Activated CD8-positive, alpha-beta T cell treated with anti-CD3 and anti-CD28 coated beads, Interleukin-2, amount 10 ng/mL, durations not matched to agents 7 days and 5 days (primary cell): ENCODE measurements around the gene MGME1. TPM values are rescaled to one million over a fixed set of nuclear protein-coding genes. Genes with fewer than 3 reads are reported as not detected.
"Not testable (repeated sequence)": the region's sequence is repeated elsewhere in the genome, so short reads cannot be mapped to it uniquely, and the experiment has no call there.

Source experiments
- ATAC-seq: fragments of 150-1000 bp; cut with Tn5 transposase; one replicate; pipeline ENCODE4 v1.10.0; 2021; ENCODE audit warnings: moderate library complexity
- CTCF ChIA-PET: fragments of 350-600 bp; sonication (Branson Sonifier 250); formaldehyde crosslinking; loops from one replicate; lab custom pipeline; 2021; ENCODE audit warnings: antibody characterized with exemption; lab: Charles Lee
- POLR2A ChIA-PET: fragments of 350-600 bp; sonication (Branson Sonifier 250); formaldehyde crosslinking; loops from one replicate; lab custom pipeline; 2021; ENCODE audit warnings: antibody characterized with exemption; lab: Charles Lee
- DNase-seq: peaks from one replicate; pipeline ENCODE4 v3.0.0-alpha.2; 2020
- H3K27ac Mint-ChIP-seq: one replicate; pipeline ENCODE4 v1.8.0; 2021; ENCODE audit warnings: mild to moderate bottlenecking, mixed read lengths
- H3K27me3 Mint-ChIP-seq: one replicate; pipeline ENCODE4 v1.8.0; 2021; ENCODE audit warnings: low read depth, mixed read lengths
- H3K36me3 Mint-ChIP-seq: one replicate; pipeline ENCODE4 v1.8.0; 2021; ENCODE audit warnings: low read depth, mixed read lengths
- H3K4me1 Mint-ChIP-seq: one replicate; pipeline ENCODE4 v1.8.0; 2021; ENCODE audit warnings: low read depth, mixed read lengths
- H3K4me3 Mint-ChIP-seq: one replicate; pipeline ENCODE4 v1.8.0; 2021; ENCODE audit warnings: mild to moderate bottlenecking, mixed read lengths
- H3K9me3 Mint-ChIP-seq: one replicate; pipeline ENCODE4 v1.8.0; 2022; ENCODE audit warnings: mixed read lengths; ENCODE audit not compliant: insufficient read depth
- total RNA-seq, 2 experiments: library from RNA; stranded (reverse); gene quantifications; one replicate each; pipeline ENCODE4 v1.2.3, GENCODE V29; 2021

The MGME1 gene
- total RNA-seq, 2 experiments from 2014 or later, result 39.4 to 46.9 TPM

GRCh38 chr20:17953935-17954334, 14.9 kb upstream of the MGME1 start:
- no peaks in the 10 kb centered on the region for H3K27me3 Mint-ChIP-seq
- peaks cover 83% of the 10 kb centered on the region for H3K36me3 Mint-ChIP-seq
- H3K4me3 Mint-ChIP-seq, result no peak overlapping the region
- ATAC-seq, result no peak
- no peaks in the 10 kb centered on the region for H3K9me3 Mint-ChIP-seq
- H3K27ac Mint-ChIP-seq, result no peak overlapping the region
- ChIA-PET CTCF (interaction anchor here (1.9 to 3.4 kb wide), 2 partner anchors 13 to 15 kb away, joined by 9 to 15 read pairs; no protein-coding TSS in a partner anchor), POLR2A (interaction anchor here (1.8 to 6.3 kb wide), 2 partner anchors 12 to 15 kb away, joined by 5 to 62 read pairs; partner anchors contain the start of genes MGME1 and SNX5)
- no peak for DNase-seq
- peaks cover 45% of the 10 kb centered on the region for H3K4me1 Mint-ChIP-seq

- Mint-ChIP-seq H3K4me3 (no peak overlapping the region), H3K4me1 (peaks cover 59% of the 10 kb centered on the region), H3K27ac (peak overlapping the region; percentile 72), H3K36me3 (peaks cover 79% of the 10 kb centered on the region), H3K9me3 (no peaks in the 10 kb centered on the region), H3K27me3 (no peaks in the 10 kb centered on the region)
- peak; percentile 62 for ATAC-seq
- ChIA-PET CTCF (interaction anchor here (1.1 to 2.3 kb wide), 3 partner anchors 11 to 17 kb away, joined by 4 to 17 read pairs (median 10); no protein-coding TSS in a partner anchor), POLR2A (interaction anchor here (0.7 to 6.3 kb wide), 3 partner anchors 9 to 16 kb away, joined by 3 to 62 read pairs (median 4); partner anchors contain the start of genes MGME1 and SNX5)
- DNase-seq, result no peak
These were observed 13.5 kb upstream of the MGME1 start for GRCh38 chr20:17955302-17955701.

- no peak for DNase-seq
- Mint-ChIP-seq H3K4me1 (peaks cover 67% of the 10 kb centered on the region), H3K27me3 (no peaks in the 10 kb centered on the region), H3K9me3 (no peaks in the 10 kb centered on the region), H3K27ac (peak overlapping the region; percentile 72), H3K36me3 (peaks cover 77% of the 10 kb centered on the region), H3K4me3 (no peak overlapping the region)
- ChIA-PET CTCF (interaction anchor here (1.1 to 2.3 kb wide), 3 partner anchors 10 to 18 kb away, joined by 4 to 17 read pairs (median 10); no protein-coding TSS in a partner anchor), POLR2A (interaction anchor here (1.0 to 6.3 kb wide), 2 partner anchors 12 to 17 kb away, joined by 4 to 62 read pairs; partner anchors contain the start of genes MGME1 and SNX5)
- ATAC-seq, result no peak
These were observed 12.6 kb upstream of the MGME1 start for GRCh38 chr20:17956099-17956685.

- Mint-ChIP-seq H3K27me3 (no peaks in the 10 kb centered on the region), H3K27ac (peak overlapping the region; percentile 47), H3K4me3 (no peak overlapping the region), H3K36me3 (peaks cover 77% of the 10 kb centered on the region), H3K9me3 (no peaks in the 10 kb centered on the region), H3K4me1 (peaks cover 81% of the 10 kb centered on the region)
- ATAC-seq (no peak), DNase-seq (no peak)
- POLR2A ChIA-PET, result interaction anchor here (6.3 kb wide), 1 partner anchor 11 kb away, joined by 62 read pairs; the partner anchor contains the start of genes MGME1 and SNX5
- CTCF ChIA-PET, result interaction anchor here (1.0 to 3.0 kb wide), 8 partner anchors 9 to 41 kb away, joined by 3 to 18 read pairs (median 8); partner anchors contain the start of gene SNX5
These were observed 11.1 kb upstream of the MGME1 start for GRCh38 chr20:17957505-17958363.

GRCh38 chr20:17958373-17959256, 10.2 kb upstream of the MGME1 start:
- ChIA-PET POLR2A (interaction anchor here (6.3 kb wide), 1 partner anchor 10 kb away, joined by 62 read pairs; the partner anchor contains the start of genes MGME1 and SNX5), CTCF (interaction anchor here (1.0 to 3.0 kb wide), 9 partner anchors 9 to 40 kb away, joined by 3 to 18 read pairs (median 5); partner anchors contain the start of gene SNX5)
- H3K36me3 Mint-ChIP-seq, result peaks cover 76% of the 10 kb centered on the region
- H3K9me3 Mint-ChIP-seq, result no peaks in the 10 kb centered on the region
- peaks cover 86% of the 10 kb centered on the region for H3K4me1 Mint-ChIP-seq
- no peak overlapping the region for H3K4me3 Mint-ChIP-seq
- ATAC-seq (no peak), DNase-seq (no peak)
- no peaks in the 10 kb centered on the region for H3K27me3 Mint-ChIP-seq
- peak overlapping the region; percentile 72 for H3K27ac Mint-ChIP-seq

GRCh38 chr20:17959257-17959627, 9.6 kb upstream of the MGME1 start:
- peaks cover 89% of the 10 kb centered on the region for H3K4me1 Mint-ChIP-seq
- DNase-seq, result no peak
- no peaks in the 10 kb centered on the region for H3K27me3 Mint-ChIP-seq
- H3K27ac Mint-ChIP-seq, result peak overlapping the region; percentile 72
- POLR2A ChIA-PET, result interaction anchor here (6.3 kb wide), 1 partner anchor 9 kb away, joined by 62 read pairs; the partner anchor contains the start of genes MGME1 and SNX5
- no peaks in the 10 kb centered on the region for H3K9me3 Mint-ChIP-seq
- no peak for ATAC-seq
- H3K36me3 Mint-ChIP-seq, result peaks cover 76% of the 10 kb centered on the region
- peak overlapping the region; percentile 12 for H3K4me3 Mint-ChIP-seq
- CTCF ChIA-PET, result interaction anchor here (1.3 to 3.0 kb wide), 5 partner anchors 8 to 36 kb away, joined by 4 to 18 read pairs (median 13); partner anchors contain the start of gene SNX5

- not testable (repeated sequence) for DNase-seq, H3K9me3 Mint-ChIP-seq, H3K27me3 Mint-ChIP-seq, ATAC-seq, H3K4me3 Mint-ChIP-seq
- POLR2A ChIA-PET, result interaction anchor here (6.3 kb wide), 1 partner anchor 8 kb away, joined by 62 read pairs; the partner anchor contains the start of genes MGME1 and SNX5
- CTCF ChIA-PET, result interaction anchor here (3.0 kb wide), 1 partner anchor 34 kb away, joined by 18 read pairs; no protein-coding TSS in a partner anchor
- H3K36me3 Mint-ChIP-seq, result peaks cover 75% of the 10 kb centered on the region
- peak overlapping the region; percentile 72 for H3K27ac Mint-ChIP-seq
- H3K4me1 Mint-ChIP-seq, result peaks cover 91% of the 10 kb centered on the region
These were observed 8.4 kb upstream of the MGME1 start for GRCh38 chr20:17960400-17960885.

GRCh38 chr20:17960927-17961586, 7.8 kb upstream of the MGME1 start:
- POLR2A ChIA-PET, result no interaction called here

GRCh38 chr20:17961587-17961940, 7.3 kb upstream of the MGME1 start:
- no peak for ATAC-seq
- H3K27ac Mint-ChIP-seq, result peak overlapping the region; percentile 99
- ChIA-PET CTCF (interaction anchor here (0.7 to 2.9 kb wide), 3 partner anchors 9 to 279 kb away, joined by 3 to 7 read pairs (median 3); partner anchors contain the start of gene RRBP1), POLR2A (no interaction called here)
- H3K36me3 Mint-ChIP-seq, result peaks cover 77% of the 10 kb centered on the region
- DNase-seq, result no peak
- H3K4me3 Mint-ChIP-seq, result no peak overlapping the region
- no peaks in the 10 kb centered on the region for H3K27me3 Mint-ChIP-seq
- H3K9me3 Mint-ChIP-seq, result no peaks in the 10 kb centered on the region
- H3K4me1 Mint-ChIP-seq, result peaks cover 86% of the 10 kb centered on the region

More at GRCh38 chr20:17960927-17961586, 7.8 kb upstream of the MGME1 start:
- no peak for ATAC-seq
- CTCF ChIA-PET, result no interaction called here
- H3K36me3 Mint-ChIP-seq, result peaks cover 75% of the 10 kb centered on the region
- no peaks in the 10 kb centered on the region for H3K27me3 Mint-ChIP-seq
- H3K4me3 Mint-ChIP-seq, result no peak overlapping the region
- H3K9me3 Mint-ChIP-seq, result no peaks in the 10 kb centered on the region
- peak overlapping the region; percentile 99 for H3K27ac Mint-ChIP-seq
- DNase-seq, result no peak
- peaks cover 89% of the 10 kb centered on the region for H3K4me1 Mint-ChIP-seq
